Activated gamma-delta T cell treated with Interleukin-2 at 50 U/mL for 16 hours (primary cell): ENCODE data around the gene SCRN2.

Experiments used
- DNase-seq: peaks from one replicate; pipeline ENCODE4 v3.0.0-alpha.2; 2020

Gene SCRN2

DNA sequence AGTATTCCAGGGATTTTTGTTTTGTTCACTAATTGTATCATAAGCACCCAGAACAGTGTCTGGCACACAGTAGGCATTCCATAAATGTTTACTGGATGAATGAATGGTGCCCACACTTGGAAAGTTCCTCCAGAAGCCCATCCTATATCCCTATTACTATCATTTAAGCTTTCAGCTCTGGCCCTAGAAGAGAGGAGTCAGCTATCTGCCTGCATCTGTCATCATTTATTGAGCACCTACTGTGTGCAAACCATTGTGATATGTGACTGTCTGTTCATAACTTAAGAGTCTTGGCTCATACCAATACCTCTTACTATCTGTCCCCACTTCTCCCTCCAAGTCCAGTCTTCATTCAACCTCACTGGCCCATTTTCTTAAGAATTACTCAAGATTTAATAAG is 30.0 kb upstream of the SCRN2 start:
- no peak for DNase-seq

DNA sequence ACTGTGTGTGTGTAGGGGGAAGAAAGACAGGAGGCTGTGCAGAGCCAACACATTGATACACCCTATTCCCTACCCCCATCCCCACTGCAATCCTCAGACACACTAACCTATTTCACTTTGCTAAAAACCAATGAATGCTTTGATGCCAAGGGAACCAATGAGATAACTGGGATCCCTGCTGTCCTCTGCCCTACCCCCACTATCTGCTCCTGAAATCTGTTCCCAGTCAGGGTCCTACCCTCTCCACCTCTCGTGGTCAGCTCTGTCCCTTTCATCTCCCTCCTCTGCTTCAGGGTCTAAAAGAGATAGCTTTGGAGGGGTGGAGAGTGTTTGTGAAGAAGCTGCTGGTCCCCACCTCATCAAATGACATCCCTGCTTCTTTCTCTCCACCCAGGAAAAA is 29.0 kb upstream of the SCRN2 start:
- DNase-seq: no peak

DNA sequence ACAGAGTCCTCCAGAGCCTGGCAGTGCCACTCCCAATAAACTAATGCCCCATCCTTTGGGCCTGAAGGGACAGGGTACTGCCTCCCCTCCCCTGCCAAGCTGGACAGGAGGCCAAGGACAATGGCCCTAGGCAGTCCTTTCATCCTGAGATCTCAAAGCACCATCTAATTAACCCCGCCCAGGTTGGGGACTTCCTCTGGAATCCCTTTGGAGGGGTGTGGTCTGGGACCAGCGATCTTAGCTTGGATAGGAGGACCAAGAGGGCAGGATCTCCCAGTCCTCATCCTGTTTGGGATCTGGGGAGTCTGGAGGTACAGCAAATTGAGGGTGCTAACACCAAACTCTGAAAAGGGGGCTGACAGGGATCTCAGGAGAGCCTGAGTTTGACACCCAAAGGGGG is 28.0 kb upstream of the SCRN2 start:
- DNase-seq: no peak

DNA sequence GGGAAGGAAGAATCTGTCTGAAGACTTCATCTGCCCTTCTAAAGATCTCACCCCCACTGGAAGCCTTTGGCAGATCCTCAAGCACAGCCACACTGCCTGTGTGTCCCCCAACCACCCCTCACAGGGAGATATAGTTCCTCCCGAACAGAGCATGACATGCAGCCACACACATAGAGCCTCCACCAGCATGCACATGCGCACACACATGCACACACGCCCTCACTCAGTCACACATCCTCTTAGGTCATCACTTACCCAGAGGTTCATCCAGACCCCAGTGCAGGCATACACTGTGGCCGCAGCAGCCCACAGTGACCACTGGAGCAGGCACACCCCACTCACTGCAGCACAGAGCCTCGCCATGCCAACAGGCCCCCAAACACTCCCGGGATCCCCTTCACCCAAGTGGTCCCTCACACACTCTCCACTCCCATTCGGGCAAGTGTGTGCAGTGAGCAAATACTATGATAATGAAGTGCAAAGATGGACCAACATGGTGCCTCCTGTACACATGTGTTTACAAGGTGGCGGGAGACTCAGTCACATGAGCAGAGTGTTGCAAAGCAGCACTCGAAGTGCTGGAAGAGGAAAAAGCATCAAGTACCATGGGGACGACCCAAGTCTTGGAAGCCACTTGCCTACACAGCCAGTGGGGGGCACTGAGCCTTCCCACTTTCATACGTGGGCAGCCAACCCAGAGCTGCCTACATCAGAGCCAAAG is 26.9 kb upstream of the SCRN2 start:
- DNase-seq: no peak

DNA sequence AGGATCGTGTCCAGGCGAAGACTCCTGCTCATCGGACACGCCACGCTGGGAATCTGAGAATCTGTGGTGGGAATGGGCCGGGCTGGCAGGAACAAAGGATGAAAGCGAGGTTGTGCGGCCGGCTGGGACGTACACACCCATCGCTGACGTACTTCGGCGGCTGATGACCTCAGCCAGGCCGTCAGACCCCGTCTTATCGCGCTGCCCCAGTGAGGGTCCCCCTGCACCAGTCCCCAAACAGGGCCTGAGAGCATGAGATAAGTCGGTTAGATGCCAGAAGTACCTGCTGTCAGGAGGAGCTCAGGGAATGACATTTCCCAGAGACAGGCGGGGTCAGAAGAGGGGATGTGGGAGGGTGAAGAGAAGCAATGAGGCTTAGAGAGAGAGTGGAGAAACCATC is 25.9 kb upstream of the SCRN2 start:
- DNase-seq: no peak

DNA sequence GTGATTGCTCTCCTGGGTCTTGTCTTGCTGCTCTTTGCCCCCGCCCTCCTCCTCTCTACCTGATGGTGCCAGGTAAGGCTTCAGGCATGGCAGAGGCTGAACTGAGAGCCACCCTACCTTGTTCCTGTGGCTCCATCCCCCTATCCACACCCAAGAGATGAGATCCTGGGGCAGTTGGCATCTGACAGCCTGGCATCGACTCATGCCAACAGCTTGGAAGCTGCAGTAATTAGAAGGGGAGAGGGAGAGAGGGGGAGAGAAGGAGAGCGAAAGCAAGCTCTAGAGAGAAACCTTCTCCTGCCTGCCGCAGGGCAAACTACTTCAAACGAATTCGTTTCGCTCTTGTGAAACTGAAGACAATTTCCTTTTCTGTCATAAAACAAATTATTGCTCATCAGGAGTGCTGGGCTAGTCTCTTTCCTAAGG is 23.7 kb upstream of the SCRN2 start:
- no peak for DNase-seq

DNA sequence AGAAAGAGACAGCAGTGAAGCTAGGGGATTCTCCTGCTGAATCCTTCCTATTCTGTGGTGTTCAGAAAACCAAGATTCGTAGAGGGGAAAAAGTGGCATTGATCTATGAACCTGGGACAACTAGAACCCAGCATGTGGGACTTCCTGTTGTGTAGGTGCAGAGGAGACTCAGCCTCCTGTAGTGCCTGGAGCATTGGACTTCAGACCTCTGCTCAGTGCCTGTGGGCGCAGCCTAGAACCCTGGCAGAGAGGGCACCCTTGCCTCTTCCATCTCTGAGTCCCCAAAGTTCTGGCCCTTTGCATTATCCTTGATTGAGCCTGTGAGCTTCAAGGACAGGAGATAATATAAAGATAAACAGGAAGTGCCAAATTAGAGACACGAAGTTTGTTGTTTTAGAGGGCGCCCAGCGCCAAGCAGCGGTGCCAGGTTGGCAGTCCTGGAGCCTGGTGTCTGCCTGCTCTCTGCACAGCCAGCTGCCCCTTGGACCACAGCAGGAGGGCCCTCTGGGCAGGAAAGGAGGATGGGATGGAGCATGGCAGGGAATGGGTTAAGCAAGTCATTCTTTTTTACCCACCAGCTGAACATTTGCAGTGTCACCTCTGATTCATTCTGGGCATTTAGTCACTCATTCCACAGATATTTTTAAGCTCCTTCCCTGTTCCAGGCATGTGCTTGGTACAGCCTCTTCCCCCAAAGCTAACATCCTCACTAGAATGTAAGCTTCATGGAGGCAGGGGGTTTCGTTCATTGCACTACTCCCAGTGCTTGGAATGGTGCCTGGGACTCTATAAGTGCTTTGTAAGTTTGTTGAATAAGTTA is 21.8 kb upstream of the SCRN2 start:
- DNase-seq: no peak

DNA sequence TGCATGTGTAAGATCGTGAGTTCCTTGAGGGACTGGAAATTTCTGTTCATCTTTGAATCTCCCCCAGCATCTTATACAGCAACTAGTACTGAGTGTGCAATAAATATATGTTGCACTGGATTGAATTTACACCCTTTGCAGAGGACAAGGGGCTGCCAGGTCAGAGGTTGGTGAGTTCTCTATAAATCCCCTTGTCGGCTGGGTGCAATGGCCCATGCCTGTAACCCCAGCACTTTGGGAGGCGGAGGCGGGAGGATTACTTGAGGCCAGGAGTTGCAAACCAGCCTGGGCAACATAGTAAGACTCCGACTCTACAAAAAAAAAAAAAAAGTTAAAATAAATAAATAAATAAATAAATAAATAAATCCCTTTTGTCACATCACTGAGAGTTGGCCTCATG is 19.3 kb upstream of the SCRN2 start:
- no peak for DNase-seq

DNA sequence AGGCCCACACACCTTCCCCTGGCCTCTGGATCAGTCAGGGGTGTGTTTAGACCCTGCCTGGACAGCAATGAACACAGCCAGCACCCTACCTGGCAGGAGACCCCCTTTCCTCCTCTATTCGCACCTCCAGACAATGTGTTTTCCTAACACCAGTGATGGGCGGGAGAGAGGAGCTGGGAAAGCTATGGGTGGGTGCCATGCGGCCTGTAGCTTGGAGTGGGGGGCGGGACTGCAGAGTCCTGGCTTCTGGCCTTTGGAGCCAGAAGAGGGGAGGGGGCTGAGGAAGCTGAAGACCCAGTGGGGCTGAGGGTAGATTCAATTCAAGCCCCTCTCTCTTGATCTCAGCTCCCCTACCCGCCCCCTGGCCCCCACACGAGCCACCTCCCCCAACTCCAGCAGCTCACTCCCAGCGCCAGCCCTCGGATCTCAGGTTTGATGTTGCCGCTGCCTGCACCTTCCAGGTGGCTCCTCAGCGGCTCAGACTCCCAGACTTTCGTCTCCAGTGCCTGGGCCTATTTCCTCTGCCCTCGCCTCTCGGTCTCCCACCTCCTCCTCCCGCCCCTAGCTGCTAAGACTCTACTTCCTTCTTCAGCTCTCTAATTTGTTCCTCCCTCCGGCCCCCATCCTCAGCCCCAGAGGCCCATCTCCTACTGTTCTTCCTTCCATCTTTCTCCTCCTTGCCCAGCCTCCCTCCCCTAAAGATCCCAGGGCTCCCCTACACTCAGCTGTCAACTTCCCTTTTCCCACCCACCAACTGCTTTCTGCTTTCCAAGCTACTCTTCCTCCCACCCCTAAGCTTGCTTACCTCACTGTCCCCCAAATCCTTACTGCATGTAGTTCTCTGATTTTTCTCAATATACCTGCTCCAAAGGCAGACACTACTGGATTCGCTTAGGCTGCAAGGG is 16.7 kb upstream of the SCRN2 start:
- no peak for DNase-seq

DNA sequence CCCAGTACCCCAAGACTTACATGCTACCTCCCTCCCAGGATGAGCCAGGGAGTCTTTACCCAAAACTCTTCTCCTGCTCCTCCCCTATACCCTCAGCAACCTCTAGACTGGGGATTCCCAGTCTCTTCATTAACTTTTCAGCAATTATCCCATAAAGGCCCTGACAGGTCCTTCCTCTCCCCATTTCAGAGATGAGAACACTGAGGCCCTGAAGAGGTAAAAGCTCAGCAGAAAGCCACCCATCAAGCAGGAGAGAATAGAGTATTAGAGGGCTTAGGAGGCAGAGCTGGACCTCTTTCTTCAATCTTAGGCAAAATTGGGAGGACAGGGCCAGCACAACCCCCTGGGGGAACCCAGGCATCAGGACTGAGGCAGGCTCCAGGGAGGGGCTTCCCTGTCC is 15.8 kb upstream of the SCRN2 start:
- no peak for DNase-seq

DNA sequence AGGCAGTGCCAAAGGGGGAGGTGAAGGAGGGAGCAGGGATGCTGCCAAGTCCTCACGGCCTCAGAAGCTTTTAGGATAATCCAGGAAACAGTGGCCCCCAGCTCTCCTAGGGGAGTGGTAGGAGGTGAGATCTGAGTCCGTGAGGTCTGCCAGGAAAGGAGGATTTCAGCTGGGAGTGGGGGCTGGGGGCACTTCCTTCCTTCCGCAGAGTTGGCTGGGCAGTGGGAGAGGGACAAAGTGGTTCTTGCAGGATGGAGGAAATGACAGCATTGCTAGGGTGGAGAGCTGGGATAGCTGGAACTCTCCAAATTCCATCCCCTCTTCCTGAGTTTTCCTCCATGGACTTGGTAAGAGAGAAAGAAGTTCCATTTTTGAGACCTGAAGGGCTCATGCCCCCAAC is 14.7 kb upstream of the SCRN2 start:
- no peak for DNase-seq

DNA sequence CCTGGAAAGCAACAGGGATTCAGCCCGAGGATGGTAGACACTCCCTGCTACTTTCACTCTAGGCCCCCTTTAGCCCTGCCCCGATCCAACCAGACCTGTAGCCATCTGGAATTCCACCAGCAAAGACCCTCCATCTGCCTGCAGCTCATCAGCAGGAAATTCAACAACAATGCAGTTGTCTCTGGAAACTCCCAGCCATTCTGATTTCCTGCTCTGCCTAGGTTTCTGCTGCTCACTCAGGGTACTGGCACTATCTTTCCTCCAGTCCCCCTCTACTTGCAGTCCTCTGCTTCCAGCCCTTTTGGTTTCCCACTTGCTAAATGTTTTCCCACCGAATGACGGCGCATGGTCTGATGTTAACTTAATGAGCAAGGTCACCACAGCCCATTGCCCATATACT is 12.5 kb upstream of the SCRN2 start:
- DNase-seq: no peak

DNA sequence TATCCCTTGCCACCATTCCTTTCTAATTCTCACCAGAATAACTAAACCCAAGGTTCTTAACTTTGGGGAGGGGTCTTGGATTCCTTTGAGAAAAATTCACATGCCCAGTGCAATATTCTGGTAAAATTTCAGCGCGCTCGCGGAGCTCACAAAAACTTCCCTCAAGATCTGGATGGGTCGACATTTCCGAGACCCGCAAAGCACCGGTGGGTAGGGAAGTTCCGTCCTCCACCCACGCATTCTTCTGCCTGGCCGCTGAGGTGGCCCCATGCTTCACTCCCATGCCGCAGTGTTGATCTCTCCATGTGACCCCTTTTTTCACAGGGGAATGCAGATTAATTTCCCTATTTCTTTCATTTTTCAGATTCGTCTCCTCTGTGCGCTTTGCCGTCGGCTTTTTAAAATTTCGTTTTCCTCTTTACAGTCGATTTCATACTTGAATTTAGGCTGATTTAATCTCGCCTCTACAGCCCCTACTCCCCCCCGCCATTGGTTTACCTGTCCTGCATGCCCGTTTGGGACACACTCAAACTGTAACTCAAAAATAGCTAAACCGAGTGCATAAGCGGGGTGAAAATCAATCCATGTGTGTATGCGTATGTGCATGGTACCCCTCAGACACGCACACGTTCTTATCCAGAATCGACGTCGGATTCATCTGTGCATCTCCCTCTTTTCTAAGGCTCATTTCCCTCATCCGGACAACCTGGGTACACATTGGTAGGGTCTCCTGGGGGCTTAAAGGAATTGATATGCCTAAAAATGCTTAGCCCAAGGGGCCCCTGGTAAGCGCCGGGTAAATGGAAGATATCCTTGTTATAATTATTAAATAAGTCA is 11.3 kb upstream of the SCRN2 start:
- DNase-seq: no peak

DNA sequence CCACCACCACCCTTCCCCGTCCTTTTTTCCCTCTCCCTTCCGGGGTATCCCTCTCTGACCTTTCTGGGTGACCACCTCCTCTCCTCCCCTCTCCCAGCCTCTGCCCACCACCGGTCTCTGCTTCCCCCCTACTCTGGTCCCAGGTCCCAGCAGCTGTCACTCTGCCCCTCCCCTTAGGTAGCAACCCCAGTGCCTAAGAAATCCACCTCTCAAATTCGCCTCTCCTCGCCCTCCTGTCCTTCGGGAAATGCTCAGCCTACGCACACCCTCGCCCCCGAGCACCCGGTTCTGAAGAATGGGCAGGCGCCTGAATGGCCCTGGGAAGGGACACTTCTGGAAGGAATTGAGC is 10.7 kb upstream of the SCRN2 start:
- no peak for DNase-seq

DNA sequence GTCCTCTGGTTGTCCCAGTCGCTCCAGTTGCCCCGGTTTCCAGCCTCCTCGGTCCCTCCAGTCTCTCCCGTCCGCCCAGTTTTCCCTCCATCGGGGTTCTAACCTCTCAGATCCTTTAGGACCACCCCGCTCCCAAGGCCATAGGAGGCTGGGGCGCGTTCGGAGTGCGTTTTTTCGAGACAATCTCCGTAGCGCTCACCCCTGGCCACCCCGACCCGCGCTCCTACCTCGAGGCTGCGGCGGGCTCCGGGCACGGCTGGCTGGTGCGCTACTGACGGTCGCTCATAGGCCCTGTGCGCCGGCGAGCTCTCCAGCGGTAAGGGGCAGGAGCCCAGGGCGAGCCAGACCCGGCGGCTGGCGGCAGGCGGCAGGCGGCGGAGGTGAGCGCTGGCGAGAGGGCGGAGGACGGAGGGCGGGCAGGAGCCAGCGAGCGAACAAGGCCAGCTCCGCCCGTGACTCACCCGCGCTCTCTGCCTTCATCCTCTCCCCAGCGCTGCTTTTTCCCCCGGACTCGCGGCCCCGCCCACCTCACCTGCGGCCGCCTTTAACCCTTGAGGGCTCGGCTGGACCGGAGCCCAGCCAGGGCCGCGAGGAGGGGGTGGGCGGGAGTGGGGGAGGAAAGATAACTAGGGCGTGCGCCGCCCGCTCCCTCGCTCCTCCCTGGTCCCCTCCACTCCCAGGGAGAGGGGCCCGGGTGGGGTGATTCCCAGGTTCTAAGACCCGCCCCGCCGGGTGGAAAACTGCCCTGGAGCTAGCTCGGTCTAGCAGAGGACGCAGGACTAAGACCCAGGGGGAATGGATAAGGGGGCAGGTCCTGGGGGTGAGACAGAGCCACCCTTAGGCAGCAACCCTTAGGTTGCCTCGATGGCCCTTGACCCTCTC is 9.9 kb upstream of the SCRN2 start, which contains the start of gene SP6:
TSS of gene SP6 (minus strand) at position 472 of the 882 bp plus-strand sequence. CDS start 2,734 bp downstream, outside the sequence.
- peak; percentile 69 for DNase-seq

DNA sequence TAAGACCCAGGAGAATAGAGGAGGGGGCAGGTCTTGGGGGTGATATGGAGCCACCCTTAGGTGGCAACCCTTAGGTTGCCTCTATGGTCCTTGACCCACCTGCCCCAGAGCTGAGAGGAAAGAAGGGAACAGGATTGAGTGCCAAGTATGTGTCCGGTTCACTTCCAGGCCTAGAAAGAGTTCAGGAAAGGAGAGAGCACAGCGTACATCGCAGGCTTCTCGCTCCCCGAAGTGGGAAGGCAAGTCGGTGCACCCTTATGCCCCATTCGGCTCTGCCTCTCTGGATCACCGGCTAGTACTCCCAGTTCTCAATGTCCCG is 9.3 kb upstream of the SCRN2 start:
- no peak for DNase-seq

DNA sequence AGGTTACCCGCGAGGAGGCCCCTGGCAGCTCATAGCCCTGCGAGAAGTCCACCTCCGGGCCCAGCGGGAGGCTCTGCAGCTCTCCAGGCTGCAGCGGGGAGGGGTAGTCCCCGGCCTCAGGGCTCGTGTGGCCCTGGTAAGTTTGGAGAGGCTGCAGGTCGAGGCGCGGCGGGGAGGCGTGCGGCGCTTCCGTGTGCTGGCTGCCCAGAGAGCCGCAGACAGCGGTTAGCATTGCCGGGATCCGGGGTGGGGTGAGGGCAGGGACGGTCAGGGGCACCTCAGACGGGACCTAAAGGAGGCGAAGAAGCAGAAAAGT is 7.1 kb upstream of the SCRN2 start:
- no peak for DNase-seq

DNA sequence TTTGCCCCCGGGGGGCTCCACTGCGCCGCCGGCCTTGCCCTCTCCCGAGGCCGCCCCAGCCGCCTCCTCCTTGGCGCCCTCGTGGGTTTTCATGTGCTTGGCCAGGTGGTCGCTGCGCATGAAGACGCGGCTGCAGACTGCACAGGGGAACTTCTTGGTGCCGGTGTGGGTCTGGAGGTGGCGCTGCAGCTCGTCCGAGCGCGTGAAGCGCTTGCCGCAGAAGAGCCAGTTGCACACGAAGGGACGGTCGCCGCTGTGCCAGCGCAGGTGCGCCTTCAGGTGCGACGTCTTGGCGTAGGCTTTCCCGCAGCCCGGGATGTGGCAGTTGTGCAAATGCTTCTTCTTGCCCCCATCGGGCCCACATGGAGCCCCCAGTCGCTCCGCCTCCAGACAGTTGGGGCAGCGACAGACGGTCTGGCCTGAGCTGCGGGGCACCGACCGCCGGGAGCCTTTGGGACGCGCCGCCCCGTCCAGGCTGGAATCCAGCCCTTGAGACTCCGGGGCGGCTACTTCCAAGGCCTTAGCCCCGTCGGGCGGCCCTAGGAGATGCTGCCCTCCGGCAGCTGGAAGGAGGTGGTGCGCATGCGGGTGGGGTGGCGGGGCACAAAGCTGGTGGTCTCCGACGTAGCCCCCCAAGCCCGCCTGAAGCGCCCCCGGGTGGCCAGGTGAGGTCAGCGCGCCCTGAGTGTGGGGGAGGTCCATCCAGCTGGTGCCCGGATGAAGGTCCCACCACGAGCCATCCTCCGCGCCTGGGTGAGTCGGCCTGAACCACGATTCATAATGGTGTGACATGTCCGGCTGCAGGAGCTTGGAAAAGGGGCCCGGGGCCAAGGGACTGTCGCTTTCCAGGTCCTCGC is 6.5 kb upstream of the SCRN2 start:
- peak; percentile 29 for DNase-seq

DNA sequence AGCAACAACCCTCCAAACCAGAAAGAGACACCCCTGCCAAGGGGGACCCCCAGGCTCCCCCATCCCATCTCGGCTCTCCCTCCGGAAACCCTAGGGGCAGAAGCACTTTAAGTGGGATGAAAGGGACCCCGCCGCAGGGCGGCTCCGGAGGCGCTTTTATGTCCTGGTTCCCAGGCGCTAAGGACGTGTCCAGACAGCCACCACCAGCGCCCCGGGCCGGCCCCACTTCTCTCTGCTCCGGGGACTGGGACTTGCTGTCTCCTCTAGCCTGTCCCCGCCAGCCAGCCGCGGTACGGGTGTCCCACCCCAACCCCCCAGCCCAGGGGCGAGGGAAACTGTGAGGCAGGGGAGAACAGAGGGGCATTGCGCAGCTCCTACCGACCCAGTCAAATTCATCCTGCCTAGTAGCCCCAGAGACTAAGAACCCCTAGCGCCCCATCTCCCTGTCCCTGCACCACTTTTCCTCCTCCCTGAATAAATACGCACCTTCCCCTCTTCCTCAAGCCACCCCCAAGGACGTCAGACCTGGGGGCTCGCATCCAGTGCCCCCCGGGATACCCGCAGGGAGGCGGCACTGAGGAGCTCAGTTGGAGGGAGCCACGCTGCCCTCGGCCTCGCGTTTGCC is 5.8 kb upstream of the SCRN2 start:
- no peak for DNase-seq

DNA sequence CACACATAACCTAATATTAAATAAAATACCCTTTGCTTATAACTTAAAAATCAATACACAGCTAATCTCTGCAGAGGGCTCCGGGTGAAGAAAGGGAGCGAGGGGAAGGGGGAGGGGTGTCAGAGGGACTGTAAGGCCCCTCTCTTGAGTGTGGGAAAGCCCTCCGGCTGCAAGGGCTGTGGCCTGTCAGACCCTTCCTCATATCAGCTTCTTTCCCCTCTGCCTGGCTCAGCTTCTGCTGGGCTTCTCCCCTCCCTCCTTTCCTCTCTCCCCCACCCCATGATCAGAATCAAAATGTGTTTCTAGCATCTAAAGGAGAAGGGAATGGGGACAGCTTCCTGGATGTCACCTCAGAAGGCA is 4.6 kb upstream of the SCRN2 start:
- no peak for DNase-seq
